Subcutaneous adipose tissue (tissue), 4 donors: ENCODE results near the gene HSCB. TPM values are rescaled to one million over a fixed set of nuclear protein-coding genes. Genes with fewer than 3 reads are reported as not detected.

ENCODE experiments used
- CTCF ChIP-seq: fragments of 450-650 bp; IDR thresholded peaks from one replicate; pipeline ENCODE4 v1.5.1; 2016; ENCODE audit warnings: low read depth, mild to moderate bottlenecking, control low read depth, antibody characterized with exemption, moderate library complexity
- total RNA-seq, 4 donors: library from RNA; depleted of rRNA; stranded (reverse); fragments of >200 nt; gene quantifications; one replicate each; pipeline ENCODE4 v1.1.0, GENCODE V29; 2016

HSCB gene
- total RNA-seq, 4 donors from 2014 or later: 10.6 to 26.0 (median 20.9) TPM

- TF ChIP-seq CTCF: no peak
Observed at GRCh38 chr22:28750471-28750881, 8.6 kb downstream of the HSCB start.

GRCh38 chr22:28759861-28760560 lies 18.2 kb downstream of the HSCB start:
- TF ChIP-seq CTCF: no peak

GRCh38 chr22:28761449-28761755 lies 19.6 kb downstream of the HSCB start:
- no peak for TF ChIP-seq CTCF

- TF ChIP-seq CTCF: no peak
Observed at GRCh38 chr22:28766628-28767027, 24.8 kb downstream of the HSCB start.

- TF ChIP-seq CTCF: no peak
Observed at GRCh38 chr22:28768701-28769393, 27.0 kb downstream of the HSCB start.

- TF ChIP-seq CTCF: no peak
Observed at GRCh38 chr22:28769394-28770085, 27.7 kb downstream of the HSCB start.

GRCh38 chr22:28771195-28771791 lies 29.5 kb downstream of the HSCB start:
- no peak for TF ChIP-seq CTCF
